Stimulated activated CD8-positive, alpha-beta memory T cell treated with anti-CD3 and anti-CD28 coated beads, Interleukin-4, amount 100 ng/mL, for 1 hour (primary cell): ENCODE data around the gene TMEM121B.

Experiments
- DNase-seq, 2 donors: peaks; one replicate each; pipeline ENCODE4 v3.0.0-alpha.2; 2020; ENCODE audit warnings: low read depth in 2 of 2, low spot score in 1 of 2

The TMEM121B gene

GRCh38 chr22:17093081-17093480 lies 28.1 kb downstream of the TMEM121B start:
- DNase-seq = no peak

GRCh38 chr22:17091851-17092250 lies 29.3 kb downstream of the TMEM121B start:
- DNase-seq = no peak

GRCh38 chr22:17090550-17090949 lies 30.6 kb downstream of the TMEM121B start:
- DNase-seq = no peak

GRCh38 chr22:17087498-17088131 lies 33.5 kb downstream of the TMEM121B start:
- DNase-seq = no peak

- DNase-seq = no peak
Observed at GRCh38 chr22:17086788-17087497, 34.2 kb downstream of the TMEM121B start.

GRCh38 chr22:17086296-17086695 lies 34.9 kb downstream of the TMEM121B start:
- DNase-seq = no peak

GRCh38 chr22:17085277-17086181 lies 35.6 kb downstream of the TMEM121B start:
- no peak for DNase-seq

GRCh38 chr22:17084554-17085276 lies 36.4 kb downstream of the TMEM121B start, which contains the start of gene IL17RA:
Gene IL17RA (plus strand): TSS chr22:17085000. CDS start chr22:17085092, 92 bp downstream.
- peak; percentile 87 to 89 for DNase-seq

GRCh38 chr22:17083811-17084441 lies 37.2 kb downstream of the TMEM121B start:
- DNase-seq = no peak

- DNase-seq = no peak
Observed at GRCh38 chr22:17083255-17083654, 37.9 kb downstream of the TMEM121B start.

- no peak for DNase-seq
Observed at GRCh38 chr22:17079572-17079971, 41.6 kb downstream of the TMEM121B start.

- no peak for DNase-seq
Observed at GRCh38 chr22:17077255-17077654, 43.9 kb downstream of the TMEM121B start.

GRCh38 chr22:17074648-17075002 lies 46.5 kb downstream of the TMEM121B start:
- no peak for DNase-seq

- no peak for DNase-seq
Observed at GRCh38 chr22:17072877-17073276, 48.3 kb downstream of the TMEM121B start.
